Measurements from ENCODE around the gene GYG1. TPM values are rescaled to one million over a fixed set of nuclear protein-coding genes. Genes with fewer than 3 reads are reported as not detected.

The GYG1 gene
- total RNA-seq (2021; fragmentation: NEBNext Ultra II Directional; extraction: Animal tissue kit (Norgen Biotek cat#: 25700)) (31.0 and 34.2 TPM in 2 replicates), polyA plus RNA-seq (2011; rRNA removed) (14.4 and 19.4 TPM in 2 replicates), polyA minus RNA-seq (2011; rRNA and poly(A)+ RNA removed) (27.1 and 28.8 TPM in 2 replicates)
- 18.8 TPM for polyA plus RNA-seq (2011; cell fraction: cytosol; rRNA removed)
- polyA plus RNA-seq (2011; cell fraction: nucleus; rRNA removed), result 14.0 TPM
- polyA plus RNA-seq (2012, experiment 1 of 2), result 33.1 to 37.1 TPM (median 34.0 TPM) in 4 replicates
- 9.1 TPM for polyA plus RNA-seq (2012, experiment 2 of 2)
- polyA plus RNA-seq (2013, experiment 1 of 2), result 29.6 TPM
- 28.7 TPM for polyA plus RNA-seq (2013, experiment 2 of 2)
- polyA minus RNA-seq (2011; cell fraction: cytosol; rRNA and poly(A)+ RNA removed), result 25.6 TPM
- polyA minus RNA-seq (2011; cell fraction: nucleus; rRNA and poly(A)+ RNA removed), result 30.7 TPM
- long read RNA-seq, experiment 1, transcript GYG1-201 (7 exons, 1,890 nt), result major isoform, 45 of 70 reads
- long read RNA-seq, experiment 1, transcript GYG1-210 (6 exons, 1,563 nt), result minor isoform, 7 of 70 reads
- long read RNA-seq, experiment 1, partial matches to known transcripts, result 6 of 70 reads
- long read RNA-seq, experiment 1, other reads (novel, unspliced or antisense), result 12 of 70 reads
- long read RNA-seq, experiment 2, transcript GYG1-201 (7 exons, 1,890 nt), result major isoform, 38 of 47 reads
- long read RNA-seq, experiment 2, partial matches to known transcripts, result 3 of 47 reads
- long read RNA-seq, experiment 2, other reads (novel, unspliced or antisense), result 5 of 47 reads

- ChIA-PET POLR2A (ENCODE audit: partially characterized antibody) (interaction anchor here (0.6 to 2.1 kb wide), 13 partner anchors 9 to 96 kb away, joined by 3 to 7 read pairs (median 4); no protein-coding TSS in a partner anchor), CTCF (ENCODE audit: partially characterized antibody) (interaction anchor here (1.0 to 1.8 kb wide), 8 partner anchors 10 to 301 kb away, joined by 3 to 7 read pairs (median 4); no protein-coding TSS in a partner anchor)
- peaks cover 0 to 5% (median 2%) of the 10 kb centered on the region in 4 experiments; a peak in 3 of 8 replicates for H3K36me3 ChIP-seq (ENCODE audit: control insufficient read depth in 2 of 4, insufficient read depth in 4 of 4, low read length in 3 of 4)
- peak within 1 kb of the TSS; percentile 10 for H4K5ac ChIP-seq (ENCODE audit: insufficient read length, low read depth, low read length)
- peak within 1 kb of the TSS in 3 of 4 experiments; percentile 27 to 66 (median 46); a peak in 6 of 7 replicates for H3K9ac ChIP-seq (replicated peaks in 1 of 4; ENCODE audit: extremely low read depth in 1 of 4, low read depth in 3 of 4, low read length in 3 of 4)
- peak within 1 kb of the TSS; percentile 62 for H4K8ac ChIP-seq (ENCODE audit: extremely low read depth, insufficient read depth, low read length)
- H3K23ac ChIP-seq (ENCODE audit: insufficient read length), result no peak within 1 kb of the TSS
- H4K91ac ChIP-seq (replicated peaks; ENCODE audit: insufficient read length, low read length), result no peak within 1 kb of the TSS
- no peak within 1 kb of the TSS for H2BK12ac ChIP-seq (ENCODE audit: low read depth, low read length)
- H3K23me2 ChIP-seq (ENCODE audit: low read depth, low read length), result peaks cover 2% of the 10 kb centered on the region; the same call in 1 of the 2 replicates
- no peaks in the 10 kb centered on the region for H3K79me2 ChIP-seq (ENCODE audit: control insufficient read depth in 1 of 2, insufficient read depth in 2 of 2, low read length in 2 of 2)
- H3K4me3 ChIP-seq (ENCODE audit: extremely low read depth in 1 of 4, insufficient read depth in 2 of 4, low read depth in 3 of 4, low read length in 4 of 4), result peak within 1 kb of the TSS; percentile 52 to 83 (median 56)
- H3K79me1 ChIP-seq (ENCODE audit: low read depth, low read length), result peaks cover 2% of the 10 kb centered on the region; the same call in 1 of the 2 replicates
- no peaks in the 10 kb centered on the region for H3K9me3 ChIP-seq (ENCODE audit: insufficient read depth in 2 of 2, low read depth in 1 of 2, low read length in 1 of 2)
- H3K4me2 ChIP-seq (ENCODE audit: insufficient read depth in 1 of 2, low read depth in 2 of 2, low read length in 2 of 2), result peak within 1 kb of the TSS; percentile 71 to 75
- DNase-seq (ENCODE audit: low read depth in 1 of 2, low spot score in 2 of 2) (peak; percentile 33 to 83), FAIRE-seq (no peak)
- H3K18ac ChIP-seq (ENCODE audit: extremely low read depth, low read length), result peak within 1 kb of the TSS; percentile 52; the same call in 1 of the 2 replicates
- peaks cover 0 to 8% (median 6%) of the 10 kb centered on the region in 4 experiments; a peak in 4 of 7 replicates for H3K27me3 ChIP-seq (replicated peaks in 1 of 4; ENCODE audit: control insufficient read depth in 3 of 4, extremely low read depth in 1 of 4, insufficient read depth in 3 of 4, low read length in 3 of 4)
- H3K27ac ChIP-seq (ENCODE audit: low read depth, low read length), result no peak within 1 kb of the TSS; the same call in 1 of the 2 replicates
- H2BK5ac ChIP-seq (ENCODE audit: low read depth, low read length), result no peak within 1 kb of the TSS
- H2BK20ac ChIP-seq (ENCODE audit: low read length), result no peak within 1 kb of the TSS
- no peak within 1 kb of the TSS for H3K14ac ChIP-seq (ENCODE audit: insufficient read length)
- H3K4me1 ChIP-seq (replicated peaks in 1 of 4; ENCODE audit: control insufficient read depth in 3 of 4, insufficient read depth in 4 of 4, low read length in 3 of 4), result peaks cover 0 to 9% (median 1%) of the 10 kb centered on the region in 4 experiments; a peak in 1 of 7 replicates
- WGBS, 2 experiments (ENCODE audit: extremely low coverage in 1 of 2, insufficient coverage in 1 of 2, insufficient read length in 1 of 2, insufficient replicate concordance in 2 of 2, low coverage in 1 of 2, low lambda C conversion rate in 2 of 2, missing lambda C conversion rate in 1 of 2), result 2% methylated on average over 70 of the region's 91 CpGs; no CpG with 5 or more reads in 1 of the 2 experiments
- H2BK120ac ChIP-seq (replicated peaks; ENCODE audit: low read depth, low read length), result no peak within 1 kb of the TSS
- H2BK15ac ChIP-seq (ENCODE audit: low read length), result no peak within 1 kb of the TSS
- no peaks in the 10 kb centered on the region for H4K20me1 ChIP-seq (replicated peaks in 1 of 2; ENCODE audit: control insufficient read depth in 1 of 2, insufficient read depth in 2 of 2, low read length in 2 of 2)
- H2AK5ac ChIP-seq (ENCODE audit: low read depth, low read length), result no peak within 1 kb of the TSS
- H2AFZ ChIP-seq (ENCODE audit: low read length), result peak within 1 kb of the TSS; percentile 94
- H3K4ac ChIP-seq (replicated peaks; ENCODE audit: insufficient read length, low read depth, low read length), result no peak within 1 kb of the TSS
- H3K56ac ChIP-seq (replicated peaks; ENCODE audit: insufficient read length, low read depth, low read length), result no peak within 1 kb of the TSS
Observed at GRCh38 chr3:148991219-148992026, at the start of gene GYG1. TSS of gene GYG1 (plus strand) at chr3:148991540. CDS start at chr3:148991641, 101 bp downstream.
